ENCODE data around the gene NDP.
A peak's percentile ranks its signal among the peaks of the same experiment; 100 is the strongest.
"Not testable (repeated sequence)": the region's sequence is repeated elsewhere in the genome, so short reads cannot be mapped to it uniquely, and the experiment has no call there.

NDP gene

DNA sequence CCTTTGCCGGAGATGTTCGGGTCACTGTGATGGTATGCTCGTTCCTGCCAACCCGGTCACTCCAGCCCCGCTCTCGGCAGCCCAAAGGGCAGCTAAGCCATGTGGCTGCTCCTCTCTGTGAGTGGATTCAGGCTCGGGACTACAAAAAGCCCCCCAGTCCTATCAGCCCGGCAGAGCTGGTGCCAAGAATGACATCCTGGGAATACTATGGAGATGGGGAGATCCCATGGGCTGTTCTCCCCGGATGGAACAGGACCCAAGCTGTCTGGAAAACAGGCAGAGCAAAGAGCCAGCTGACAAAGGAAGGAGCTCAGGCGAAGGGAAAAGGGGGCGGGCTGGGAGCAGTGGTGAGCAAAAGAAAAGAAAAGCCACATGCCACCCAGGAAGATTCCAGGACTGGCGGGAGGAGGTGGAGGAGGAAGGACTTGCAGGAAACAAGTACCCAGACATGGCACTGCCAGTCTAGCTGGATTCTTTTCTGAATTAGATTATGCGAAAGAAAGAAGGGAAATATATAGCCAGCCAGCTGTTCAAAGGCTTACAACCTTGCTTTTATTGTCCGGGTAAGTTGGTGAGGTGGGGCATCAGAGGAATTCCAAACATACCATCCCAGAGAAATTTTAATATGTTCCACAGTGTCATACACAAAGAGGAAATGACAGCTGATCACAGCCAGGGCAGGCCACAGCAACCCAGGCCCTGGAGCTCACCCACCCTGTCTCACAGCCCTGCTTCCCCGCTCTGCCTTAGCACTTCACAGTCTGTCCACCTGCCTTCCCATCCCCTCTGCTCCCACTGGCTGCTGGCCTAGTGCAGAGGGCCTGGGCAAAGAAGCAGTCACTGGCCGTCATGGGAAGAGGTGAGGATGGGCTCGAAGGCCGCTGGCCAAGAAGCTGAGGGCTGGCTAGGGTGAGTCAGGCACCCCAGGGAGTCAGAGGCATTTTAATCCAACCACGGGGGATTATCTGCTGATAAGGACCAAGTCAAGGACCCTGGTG is 3.4 kb downstream of the NDP start:
- no peak for DNase-seq

DNA sequence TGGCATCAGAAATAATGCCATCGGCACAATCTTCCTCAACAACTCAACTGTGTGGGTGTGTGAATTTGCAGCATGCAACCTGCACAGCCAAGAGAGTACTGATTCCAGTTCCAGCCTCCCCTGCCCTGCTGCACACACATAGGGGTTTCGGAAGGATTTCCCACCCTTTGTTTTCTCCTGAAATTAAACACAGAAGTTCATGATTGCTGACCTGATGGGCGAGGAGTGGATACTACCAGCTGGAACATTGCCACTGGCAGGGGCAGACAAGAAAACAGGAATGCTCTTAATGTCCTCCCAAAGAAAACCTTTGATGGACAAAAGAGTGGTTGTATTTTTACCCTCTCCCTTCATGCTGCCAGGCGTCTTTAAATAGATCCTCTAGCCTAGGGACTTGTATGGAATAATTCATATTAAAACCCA is 4.8 kb downstream of the NDP start:
- no peak for DNase-seq

DNA sequence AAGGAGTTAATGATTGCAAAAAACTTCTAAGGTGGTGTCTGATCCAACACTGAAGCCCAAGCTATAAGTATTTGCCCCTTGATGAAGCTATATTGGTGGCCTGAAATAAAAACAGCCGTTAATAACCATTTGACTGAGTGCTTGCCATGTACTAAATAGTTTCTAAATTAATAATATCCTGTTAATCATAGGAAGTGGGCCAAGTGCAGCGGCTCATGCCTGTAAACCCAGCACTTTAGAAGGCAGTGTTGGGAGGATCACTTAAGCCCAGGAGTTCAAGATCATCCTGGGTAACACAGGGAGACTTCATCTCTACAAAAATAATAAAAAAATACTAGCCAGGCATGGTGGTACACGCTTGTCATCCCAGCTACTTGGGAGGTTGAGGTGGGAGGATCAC is 8.3 kb downstream of the NDP start:
- DNase-seq, result no peak

DNA sequence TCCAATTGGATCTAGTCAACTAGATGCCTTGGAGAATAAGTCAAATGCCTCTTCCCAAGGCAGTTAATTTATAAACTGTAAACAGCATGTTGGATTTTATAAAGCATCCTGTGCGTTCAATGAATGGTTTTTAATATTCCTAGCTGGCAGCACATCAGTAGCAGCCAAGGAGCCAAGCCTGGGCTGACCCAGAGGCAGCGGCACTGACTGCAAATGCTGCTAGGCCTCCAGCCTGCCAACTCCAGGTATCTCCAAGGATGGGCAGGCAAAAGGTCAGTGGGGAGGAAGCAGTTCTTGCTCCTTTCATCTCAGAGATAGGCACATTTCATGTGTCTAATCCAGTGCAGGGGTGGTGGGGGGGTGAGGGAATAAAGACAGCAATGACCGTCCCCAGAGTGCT is 9.5 kb downstream of the NDP start:
- DNase-seq, result no peak

DNA sequence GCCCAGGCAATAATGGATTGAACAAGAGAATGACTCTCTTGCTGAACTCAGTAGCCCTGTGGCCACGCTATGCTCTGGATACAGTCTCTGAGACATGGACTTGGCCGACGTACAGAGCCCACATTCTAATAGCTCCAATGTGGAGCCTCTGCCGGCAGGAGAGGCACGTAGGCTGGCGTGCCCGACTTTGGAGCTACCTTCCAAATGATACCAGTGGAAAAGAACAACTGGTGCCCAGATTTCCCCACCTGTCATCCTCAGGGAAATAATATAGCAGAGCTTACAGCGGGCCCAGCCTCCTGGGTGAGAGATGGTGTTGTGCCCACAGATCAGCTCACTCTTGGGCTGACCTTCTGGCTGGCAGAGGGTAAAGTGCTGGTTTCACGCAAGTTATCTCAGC is 10.6 kb downstream of the NDP start:
- DNase-seq, result no peak

DNA sequence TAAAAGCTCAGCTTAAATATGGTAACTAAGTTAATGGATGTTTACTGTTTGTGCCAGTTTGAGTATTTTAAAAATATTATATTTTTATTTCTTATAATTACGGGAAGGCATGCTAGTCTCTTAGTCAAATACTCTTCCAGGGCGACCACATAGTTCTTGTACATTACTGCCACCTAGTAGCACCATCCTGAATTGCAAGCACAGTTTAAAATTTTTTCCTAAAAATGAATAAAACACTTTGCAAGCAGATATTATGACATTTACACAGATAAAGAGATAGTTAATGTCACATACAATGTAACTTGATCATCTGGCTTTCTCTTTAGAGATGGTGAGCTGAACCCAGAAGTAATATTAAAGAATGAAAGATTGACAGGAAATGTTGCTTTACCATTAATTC is 11.5 kb downstream of the NDP start:
- no peak for DNase-seq

DNA sequence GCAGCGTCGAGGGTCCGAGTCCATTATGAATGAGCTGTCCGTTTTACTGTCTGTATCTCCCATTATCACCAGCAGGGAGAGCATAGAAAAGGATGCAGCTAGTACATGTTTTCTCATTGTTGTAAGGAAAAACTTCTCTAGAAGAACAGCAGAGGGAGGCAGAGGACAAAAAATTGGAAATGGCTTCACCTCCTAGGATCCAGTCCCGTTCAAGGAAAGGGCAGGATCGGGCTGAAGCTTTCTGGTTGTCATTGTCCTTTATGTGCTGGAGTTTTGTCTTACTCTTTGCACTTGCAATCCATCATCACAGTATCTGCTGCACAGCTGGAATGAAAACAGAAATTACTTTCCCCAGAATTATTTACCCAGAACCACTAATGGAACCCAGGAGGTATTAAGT is 14.7 kb downstream of the NDP start:
- peak; percentile 62 for DNase-seq

DNA sequence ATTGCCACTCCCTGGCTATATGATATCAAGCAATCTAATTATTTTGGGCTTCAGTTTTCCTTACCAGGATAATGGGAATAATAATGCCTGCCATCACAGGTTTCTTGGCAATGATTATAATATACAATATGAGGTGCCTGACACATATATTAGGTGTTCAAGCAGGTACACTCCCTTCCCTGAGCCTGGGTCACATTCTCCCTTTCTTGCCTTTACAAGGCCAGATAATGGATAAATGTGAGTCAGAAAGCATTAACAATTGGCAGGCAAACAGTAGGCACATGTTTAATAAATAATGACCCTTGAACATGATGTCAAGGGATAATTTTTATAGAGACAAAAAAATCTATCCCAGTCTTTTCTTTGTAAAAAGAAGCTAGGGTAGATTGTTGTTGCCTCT is 17.2 kb downstream of the NDP start:
- no peak for DNase-seq

DNA sequence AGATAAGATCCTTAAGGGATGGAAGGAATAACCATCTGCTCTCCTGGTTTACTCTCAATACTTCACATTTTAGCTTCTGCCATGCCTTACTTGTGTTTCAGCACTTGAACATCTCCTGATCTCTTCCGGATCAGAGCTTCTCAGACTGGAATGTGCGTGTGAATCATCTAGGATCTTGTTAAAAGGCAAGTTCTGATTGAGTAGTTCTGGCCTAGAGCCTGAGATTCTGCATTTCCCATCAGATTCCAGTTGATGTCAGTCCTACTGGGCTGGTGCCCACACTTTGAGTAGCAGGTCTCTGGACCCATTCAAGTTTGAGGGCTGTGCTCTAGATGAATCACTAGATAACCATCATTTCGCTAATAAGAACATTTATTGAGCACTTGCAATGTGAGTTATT is 20.0 kb downstream of the NDP start:
- DNase-seq, result no peak

DNA sequence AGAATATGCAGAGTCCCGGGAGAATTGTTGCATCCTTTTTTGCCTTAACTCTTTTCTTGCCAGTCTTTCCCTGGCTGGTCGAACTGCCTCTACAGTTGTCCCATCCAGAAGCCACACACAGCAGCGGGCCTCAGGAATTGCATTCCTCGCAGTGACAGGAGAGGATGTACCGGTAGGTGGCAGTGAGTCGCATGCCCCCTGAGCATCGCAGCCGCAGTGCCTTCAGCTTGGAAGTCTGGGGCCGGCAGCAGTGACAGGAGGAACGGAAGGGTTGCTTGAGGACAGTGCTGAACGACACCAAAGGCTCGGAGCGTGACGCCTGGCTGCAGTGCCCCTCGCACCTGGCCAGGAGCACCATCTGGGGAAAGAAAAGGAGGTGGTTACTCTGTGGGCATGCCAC is 23.5 kb downstream of the NDP start:
- peak; percentile 25 for DNase-seq

DNA sequence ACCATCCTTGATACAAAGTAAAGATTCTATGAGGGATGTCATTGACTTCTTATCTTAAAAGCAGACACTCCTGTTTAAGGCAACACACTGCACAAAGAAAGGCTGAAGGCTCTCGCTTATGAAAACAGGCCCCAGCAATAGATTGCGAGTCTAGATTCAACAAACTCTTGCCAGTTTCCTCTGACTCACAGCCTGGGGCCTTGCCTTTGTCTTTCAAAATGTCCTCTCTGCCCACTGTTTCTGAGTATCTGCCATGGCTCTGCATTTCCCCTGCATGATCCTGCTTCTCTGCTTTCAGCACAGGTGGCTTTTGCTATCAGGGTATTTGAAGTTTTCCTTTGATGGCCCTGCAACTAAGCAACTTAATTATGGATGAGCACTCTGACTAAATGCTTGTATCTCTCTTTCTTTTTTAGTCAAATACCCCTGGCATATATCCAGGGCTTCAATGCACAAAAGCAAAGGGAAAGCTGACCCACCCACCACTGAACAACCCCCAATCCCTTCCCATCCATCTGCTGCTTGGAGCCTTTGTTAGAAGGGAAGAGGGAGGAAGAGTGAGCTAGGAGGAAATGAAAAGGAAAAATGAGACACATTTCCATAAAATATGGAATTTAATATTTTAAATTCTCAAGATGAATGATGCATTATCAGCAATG is 32.2 kb downstream of the NDP start:
- no peak for DNase-seq

DNA sequence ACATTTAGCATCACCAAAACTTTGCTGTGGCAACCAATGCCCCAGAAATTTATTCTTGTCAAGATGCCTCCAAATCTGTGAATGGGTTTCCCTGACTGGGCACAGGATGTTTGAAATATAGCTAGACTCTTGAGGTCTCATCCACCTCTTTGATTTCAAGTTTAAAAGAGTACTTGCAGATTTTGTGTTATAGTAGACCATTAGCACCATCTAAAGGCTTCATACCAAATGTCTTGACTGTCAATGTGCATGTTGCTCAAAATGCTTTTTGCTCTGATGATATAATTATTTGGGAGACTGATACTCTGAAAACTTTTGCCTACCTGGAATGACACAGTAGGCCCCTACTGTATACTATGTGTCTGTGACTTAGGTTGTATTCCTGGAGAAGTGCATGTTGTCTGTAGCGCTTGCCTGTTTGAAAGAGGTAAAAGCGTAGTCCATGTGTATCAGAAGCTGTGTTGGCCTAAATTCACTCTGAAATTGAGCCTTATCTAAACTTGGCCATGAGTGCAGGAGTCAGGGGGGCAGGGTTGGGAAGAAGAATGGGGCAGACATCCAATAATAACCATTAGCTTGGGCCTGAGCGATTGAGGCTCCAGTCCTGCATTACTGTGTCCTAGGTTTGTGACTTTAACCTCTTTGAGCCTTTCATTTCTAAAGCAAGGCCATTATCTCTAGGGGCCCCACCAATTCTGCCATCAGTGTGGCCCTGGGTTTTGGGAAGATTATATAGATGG is 33.8 kb downstream of the NDP start:
- DNase-seq, result no peak

DNA sequence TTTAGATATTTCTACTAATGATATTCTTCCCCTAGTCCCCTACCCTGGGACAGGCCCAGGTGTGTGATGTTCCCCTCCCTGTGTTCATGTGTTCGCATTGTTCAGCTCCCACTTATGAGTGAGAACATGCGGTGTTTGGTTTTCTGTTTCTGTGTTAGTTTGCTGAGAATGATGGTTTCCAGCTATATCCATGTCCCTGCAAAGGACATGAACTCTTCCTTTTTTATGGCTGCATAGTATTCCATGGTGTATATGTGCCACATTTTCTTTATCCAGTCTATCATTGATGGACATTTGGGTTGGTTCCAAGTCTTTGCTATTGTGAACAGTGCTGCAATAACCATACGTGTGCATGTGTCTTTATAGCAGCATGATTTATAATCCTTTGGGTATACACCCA is 51.2 kb downstream of the NDP start:
- not testable (repeated sequence) for DNase-seq

DNA sequence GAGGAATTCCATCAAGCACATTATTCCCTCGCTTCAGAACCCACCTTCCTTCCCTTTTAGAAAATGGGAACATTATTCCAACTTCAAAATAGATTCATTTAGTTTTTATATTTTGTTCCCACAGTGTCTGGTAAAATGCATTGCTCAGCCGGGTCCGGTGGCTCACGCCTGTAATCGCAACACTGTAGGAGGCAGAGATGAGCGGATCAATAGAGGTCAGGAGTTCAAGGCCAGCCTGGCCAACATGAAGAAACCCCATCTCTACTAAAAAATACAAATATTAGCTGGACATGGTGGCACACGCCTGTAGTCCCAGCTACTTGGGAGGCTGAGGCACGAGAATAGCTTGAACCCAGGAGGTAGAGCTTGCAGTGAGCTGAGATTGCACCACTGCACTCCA is 62.4 kb downstream of the NDP start:
- not testable (repeated sequence) for DNase-seq

DNA sequence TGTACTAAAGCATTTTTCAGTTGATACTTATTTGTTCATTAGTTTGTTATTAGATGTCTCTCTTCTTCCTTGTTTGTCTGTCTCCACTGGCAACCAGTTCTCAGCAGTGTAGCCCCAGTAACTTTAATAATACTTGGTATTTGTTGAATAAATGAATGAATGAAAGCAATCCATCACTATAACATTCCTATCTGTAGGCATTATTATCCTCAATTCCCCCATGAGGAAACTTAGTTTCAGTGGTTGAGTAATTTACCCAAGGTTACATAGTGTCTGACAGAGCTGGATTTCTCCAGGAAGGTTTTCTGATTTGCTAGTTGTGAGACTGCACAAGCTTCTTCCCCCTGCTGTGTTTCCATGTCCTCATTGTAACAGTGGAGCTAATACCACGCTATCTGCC is 63.2 kb downstream of the NDP start:
- no peak for DNase-seq

DNA sequence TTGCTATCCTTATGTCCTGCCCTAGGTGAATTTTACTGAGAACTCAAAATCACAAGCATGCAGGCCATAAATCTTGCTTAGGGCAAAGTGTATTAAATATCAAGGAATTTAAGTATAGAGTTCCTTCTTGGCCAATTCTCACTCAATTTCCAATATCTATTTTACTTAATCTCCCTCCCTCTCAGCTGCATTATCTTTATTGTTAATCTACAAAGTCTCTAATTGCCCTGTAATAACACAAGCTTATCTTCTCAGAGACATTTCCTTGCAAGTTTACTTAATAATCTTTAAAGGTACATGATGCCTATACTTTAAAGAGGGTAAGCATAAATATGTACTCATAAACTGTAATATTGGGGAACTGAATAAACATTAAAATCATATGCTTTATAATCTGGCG is 64.0 kb downstream of the NDP start:
- no peak for DNase-seq

DNA sequence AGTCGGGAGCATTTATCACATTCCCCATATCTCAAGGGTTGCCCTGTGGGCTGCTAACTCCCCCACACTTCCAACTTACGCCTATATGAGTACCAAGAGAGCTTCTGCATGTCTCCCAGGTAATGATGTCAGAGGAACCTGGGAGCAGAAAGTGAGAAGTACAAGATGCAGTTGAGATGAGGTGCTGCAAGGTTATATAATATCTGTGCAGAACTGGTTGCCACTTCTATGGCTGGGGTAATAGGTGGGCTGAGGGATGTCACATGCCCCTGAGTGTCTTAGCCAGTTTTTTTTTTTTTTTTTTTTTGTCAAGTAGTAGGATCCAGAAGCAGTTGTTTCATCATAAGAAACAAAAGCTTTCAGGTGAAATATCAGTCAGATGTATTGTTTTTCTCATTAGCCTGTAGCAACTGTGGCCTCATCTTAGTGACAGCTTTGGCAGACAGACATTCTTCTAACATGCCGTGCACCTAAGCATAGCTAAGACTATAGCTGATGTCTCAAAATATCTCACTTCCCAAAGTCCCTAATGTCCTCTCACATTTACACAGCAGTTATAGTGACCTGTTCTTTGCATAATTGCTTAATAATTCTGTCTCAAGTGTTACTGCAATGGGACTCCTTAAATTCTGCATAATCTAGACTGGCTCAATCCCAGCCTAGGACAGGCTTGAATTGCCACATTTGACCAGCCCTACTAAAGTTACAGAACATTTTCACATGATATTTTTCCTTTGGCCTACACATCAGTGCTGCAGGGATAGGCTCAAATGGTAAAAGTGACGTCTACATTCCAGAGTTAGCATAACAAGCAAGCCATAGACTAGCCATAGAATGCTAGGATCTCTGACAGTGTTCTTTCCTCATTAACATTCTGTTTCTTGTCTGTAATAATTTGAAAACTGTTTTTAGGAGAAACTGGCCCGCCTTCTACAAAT is 73.0 kb downstream of the NDP start:
- DNase-seq, result no peak
